Measurements from ENCODE around the gene LACRT. TPM values are rescaled to one million over a fixed set of nuclear protein-coding genes. Genes with fewer than 3 reads are reported as not detected.

Gene LACRT
- total and polyA plus RNA-seq, 2 of the 4 experiments (the other 2 are of a cell fraction): not detected

- Histone ChIP-seq H3K79me1 (ENCODE audit: low read depth in 1 of 2, low read length in 2 of 2) (no peaks in the 10 kb centered on the region), H3K23ac (ENCODE audit: low read depth, low read length) (no peak overlapping the region), H2BK120ac (ENCODE audit: low read depth, low read length) (no peak overlapping the region), H3K9me3 (ENCODE audit: control insufficient read depth, insufficient read depth, low read length) (no peaks in the 10 kb centered on the region), H4K20me1 (ENCODE audit: insufficient read depth, low read length) (no peaks in the 10 kb centered on the region), H3K9me1 (ENCODE audit: insufficient read depth, low read length) (no peaks in the 10 kb centered on the region), H3K4me1 (ENCODE audit: control insufficient read depth, insufficient read depth, low read length) (no peaks in the 10 kb centered on the region), H2AFZ (replicated peaks; ENCODE audit: low read length, poor library complexity) (peak overlapping the region; percentile 39), H3K18ac (ENCODE audit: low read depth, low read length) (no peak overlapping the region), H3K14ac (replicated peaks; ENCODE audit: low read depth, low read length) (no peak overlapping the region), H2BK15ac (ENCODE audit: low read depth, low read length) (no peak overlapping the region), H3K4me2 (ENCODE audit: low read depth, low read length) (no peak overlapping the region), H3K27me3 (ENCODE audit: control insufficient read depth, insufficient read depth, low read length) (peaks cover 2% of the 10 kb centered on the region; the same call in 1 of the 2 replicates), H3K27ac (ENCODE audit: insufficient read depth, low read length) (no peak overlapping the region), H3K4me3 (ENCODE audit: insufficient read depth, low read depth, low read length) (no peak overlapping the region), H3K36me3 (ENCODE audit: control insufficient read depth, insufficient read depth, low read length) (no peaks in the 10 kb centered on the region), H2AK5ac (ENCODE audit: low read depth, low read length) (no peak overlapping the region), H2BK20ac (ENCODE audit: low read depth, low read length) (no peak overlapping the region), H4K8ac (ENCODE audit: low read depth in 2 of 2, low read length in 2 of 2) (no peak overlapping the region), H3K9ac (ENCODE audit: low read depth, low read length) (no peak overlapping the region), H4K5ac (ENCODE audit: low read depth, low read length) (no peak overlapping the region), H2AK9ac (replicated peaks; ENCODE audit: low read depth, low read length, poor library complexity) (peak overlapping the region; percentile 26), H4K91ac (ENCODE audit: insufficient read depth, low read depth, low read length) (no peak overlapping the region), H3K56ac (ENCODE audit: extremely low read depth, insufficient read depth, low read length) (no peak overlapping the region), H3K4ac (ENCODE audit: low read depth, low read length) (no peak overlapping the region), H2BK5ac (ENCODE audit: low read depth, low read length, poor library complexity, severe bottlenecking) (no peak overlapping the region)
- CTCF ChIA-PET: no interaction called here
- TF ChIP-seq MAZ (IDR thresholded peaks at IDR 0.05; ENCODE audit: borderline replicate concordance, low read depth, low read length) (no peak), NFE2L2 (IDR thresholded peaks at IDR 0.05; ENCODE audit: low read depth, low read length) (no peak), SMC3 (IDR thresholded peaks at IDR 0.05; ENCODE audit: low read depth, low read length) (no peak), RAD21 (IDR thresholded peaks at IDR 0.05; ENCODE audit: low read length) (no peak), USF2 (IDR thresholded peaks at IDR 0.05; ENCODE audit: low read depth, low read length) (no peak), CTCF (conservative IDR thresholded peaks at IDR 0.05; ENCODE audit: low read depth, low read length) (no peak), ELK1 (IDR thresholded peaks at IDR 0.05; ENCODE audit: borderline replicate concordance, low read depth, low read length) (no peak), BHLHE40 (IDR thresholded peaks at IDR 0.05; ENCODE audit: low read depth, low read length) (no peak), POLR2A (IDR thresholded peaks at IDR 0.05; ENCODE audit: low read depth, low read length) (no peak), MAFK (IDR thresholded peaks at IDR 0.05; ENCODE audit: low read depth, low read length) (no peak), FOS (IDR thresholded peaks at IDR 0.05; ENCODE audit: low read depth, low read length) (no peak), CEBPB (IDR thresholded peaks at IDR 0.05; ENCODE audit: low read depth, low read length) (no peak), RCOR1 (IDR thresholded peaks at IDR 0.05; ENCODE audit: insufficient replicate concordance, low read length) (no peak), MXI1 (IDR thresholded peaks at IDR 0.05; ENCODE audit: borderline replicate concordance, low read depth, low read length) (no peak)
- no TSS peak for BruUV-seq (replicated peaks)
- dilution Hi-C loops (cut with HindIII; ENCODE audit: low sequenced_read_pairs, unreplicated experiment): no loop called here
- intact Hi-C loops (cut with micrococcal nuclease): no loop called here
- in situ Hi-C loops (cut with MboI; ENCODE audit: low sequenced_read_pairs): no loop called here
- 80% methylated on average over 2 of the region's 4 CpGs; no CpG with 5 or more reads in 1 of the 2 experiments for WGBS, 2 experiments (ENCODE audit: extremely low coverage in 2 of 2, insufficient read length in 1 of 2)
- POLR2A ChIA-PET (ENCODE audit: unreplicated experiment): no interaction called here
- DNase-seq: no peak
- ATAC-seq (ENCODE audit: low read depth): no peak
These were observed 6.4 kb upstream of the LACRT start for GRCh38 chr12:54641089-54641488.
